Measurements from ENCODE around the gene SLC12A1.
"Not testable (repeated sequence)": the region's sequence is repeated elsewhere in the genome, so short reads cannot be mapped to it uniquely, and the experiment has no call there.

Gene SLC12A1

GRCh38 chr15:48309740-48310139 lies 103.6 kb downstream of the SLC12A1 start:
- DNase-seq (ENCODE audit: low read depth), result peak; percentile 4

DNA sequence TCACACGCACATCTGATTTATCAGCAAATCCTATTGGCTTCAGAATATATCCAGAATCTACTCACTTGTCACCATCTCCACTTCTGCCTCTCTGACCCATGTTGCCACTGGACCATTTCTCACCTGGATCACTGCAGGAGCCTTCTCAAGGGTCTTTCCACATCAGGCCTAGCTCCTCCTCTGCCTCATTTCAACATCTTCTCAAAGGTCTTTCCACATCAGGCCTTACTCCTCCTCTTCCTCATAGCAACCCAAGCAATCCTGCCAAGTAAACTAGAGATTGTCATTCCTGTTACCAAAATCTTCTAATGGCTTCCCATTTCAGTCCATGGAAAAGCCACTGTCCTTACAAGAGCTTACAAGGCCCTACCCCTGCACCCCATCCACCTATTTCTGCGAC lies 107.1 kb downstream of the SLC12A1 start:
- no peak for DNase-seq (ENCODE audit: low read depth)

- DNase-seq (ENCODE audit: low read depth), result no peak
Observed at GRCh38 chr15:48315041-48315440, 108.9 kb downstream of the SLC12A1 start.

- DNase-seq (ENCODE audit: low read depth), result no peak
Observed at GRCh38 chr15:48317221-48317620, 111.1 kb downstream of the SLC12A1 start.

DNA sequence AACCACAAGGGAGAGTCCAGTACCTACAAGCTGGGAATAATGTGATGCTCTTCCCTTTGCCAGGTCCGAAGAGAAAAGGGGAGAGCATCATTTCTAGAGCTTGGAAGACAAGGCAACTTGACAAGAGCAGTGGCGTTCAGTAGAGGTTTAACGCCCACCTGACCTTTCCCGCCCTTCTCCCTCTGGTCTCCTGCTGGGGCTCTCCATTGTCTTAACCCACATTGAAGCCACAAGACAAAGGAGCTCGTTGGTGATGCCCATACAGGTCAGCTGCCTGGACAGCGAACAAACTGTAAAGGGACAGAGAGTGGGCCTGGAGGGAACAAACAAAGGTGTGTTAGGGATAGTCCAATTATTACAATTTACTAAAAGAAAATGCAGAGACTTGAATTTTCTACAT lies 112.0 kb downstream of the SLC12A1 start:
- no peak for DNase-seq (ENCODE audit: low read depth)

GRCh38 chr15:48323294-48323693 lies 117.2 kb downstream of the SLC12A1 start:
- DNase-seq (ENCODE audit: low read depth), result no peak

DNA sequence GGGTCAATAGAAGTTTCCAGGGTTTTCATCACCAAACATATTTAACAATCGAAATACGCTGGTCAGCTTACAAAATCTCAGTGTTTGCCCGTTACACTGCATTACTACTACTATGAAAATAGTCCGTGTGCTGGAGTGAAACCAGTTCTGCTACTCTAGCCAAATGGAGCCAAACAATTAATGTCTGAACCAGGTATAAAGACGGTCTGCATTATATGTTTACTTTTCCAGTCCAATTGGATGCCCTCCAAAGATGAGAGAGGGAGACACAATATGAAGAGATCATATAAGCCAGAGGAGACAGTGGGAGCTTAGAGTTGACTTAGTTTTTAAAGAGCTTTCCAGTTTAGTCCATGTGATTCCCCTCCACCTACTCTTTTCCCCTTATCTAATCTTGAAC lies 118.8 kb downstream of the SLC12A1 start:
- DNase-seq (ENCODE audit: low read depth), result no peak

GRCh38 chr15:48325400-48325799 lies 119.3 kb downstream of the SLC12A1 start:
- DNase-seq (ENCODE audit: low read depth), result no peak

- DNase-seq (ENCODE audit: low read depth), result not testable (repeated sequence)
Observed at GRCh38 chr15:48326180-48326579, 120.1 kb downstream of the SLC12A1 start.

DNA sequence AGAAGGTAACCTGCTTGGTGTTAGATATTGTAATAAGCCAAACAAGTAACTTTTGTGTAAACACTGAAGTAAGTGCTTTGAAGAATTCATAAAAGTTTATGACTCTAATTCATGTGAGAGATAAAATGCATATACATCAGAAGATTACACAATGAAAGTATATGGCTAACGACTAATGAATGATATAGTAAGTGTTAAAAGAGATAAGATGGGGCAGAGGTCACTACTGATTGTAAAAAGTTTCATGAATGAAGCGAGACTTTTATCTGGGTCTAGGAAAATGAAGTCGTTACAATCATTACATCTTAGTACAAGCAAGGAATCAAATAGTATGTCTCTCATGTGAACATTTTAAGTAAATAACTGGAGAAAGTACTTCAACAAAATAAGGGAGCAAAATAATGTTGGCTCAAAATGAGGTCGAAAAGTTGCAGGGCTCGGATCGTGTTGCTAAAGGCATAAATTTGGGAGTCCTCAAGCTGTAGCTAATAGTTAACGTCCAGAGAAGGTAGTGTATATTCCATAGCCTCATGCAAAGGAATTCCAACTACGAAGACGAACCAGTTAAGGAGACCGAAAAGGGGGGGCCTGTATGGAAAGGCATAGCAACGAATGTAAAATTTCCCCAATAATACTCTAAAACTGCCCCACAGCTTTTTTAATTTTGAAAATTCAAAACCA lies 124.1 kb downstream of the SLC12A1 start:
- no peak for DNase-seq (ENCODE audit: low read depth)

GRCh38 chr15:48330855-48331795 lies 125.0 kb downstream of the SLC12A1 start, which contains the start of gene DUT:
TSS of gene DUT (plus strand) at chr15:48331429. CDS start at chr15:48331516, 87 bp downstream.
- DNase-seq (ENCODE audit: low read depth), result peak; percentile 74

- DNase-seq (ENCODE audit: low read depth), result no peak
Observed at GRCh38 chr15:48331796-48332641, 125.9 kb downstream of the SLC12A1 start.

DNA sequence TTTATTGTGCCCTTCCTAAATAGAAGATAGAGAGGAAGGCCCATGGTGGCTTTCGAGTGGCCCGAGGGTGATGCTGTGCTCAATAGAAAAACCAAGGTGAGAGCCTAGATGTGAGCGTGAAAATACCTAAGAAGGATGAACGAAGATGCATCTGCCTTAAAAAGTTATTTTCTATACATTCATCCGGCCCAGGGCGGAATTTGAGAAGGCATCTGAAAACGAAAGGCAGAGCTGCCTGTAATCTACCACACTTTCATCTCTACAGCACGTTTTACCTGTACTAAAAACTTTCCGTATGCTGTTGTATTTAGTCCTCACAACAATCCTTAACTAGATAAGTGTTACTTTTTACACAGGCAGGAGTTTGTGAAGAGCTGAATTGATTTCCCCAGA lies 126.5 kb downstream of the SLC12A1 start:
- no peak for DNase-seq (ENCODE audit: low read depth)

GRCh38 chr15:48333540-48333939 lies 127.4 kb downstream of the SLC12A1 start:
- no peak for DNase-seq (ENCODE audit: low read depth)

DNA sequence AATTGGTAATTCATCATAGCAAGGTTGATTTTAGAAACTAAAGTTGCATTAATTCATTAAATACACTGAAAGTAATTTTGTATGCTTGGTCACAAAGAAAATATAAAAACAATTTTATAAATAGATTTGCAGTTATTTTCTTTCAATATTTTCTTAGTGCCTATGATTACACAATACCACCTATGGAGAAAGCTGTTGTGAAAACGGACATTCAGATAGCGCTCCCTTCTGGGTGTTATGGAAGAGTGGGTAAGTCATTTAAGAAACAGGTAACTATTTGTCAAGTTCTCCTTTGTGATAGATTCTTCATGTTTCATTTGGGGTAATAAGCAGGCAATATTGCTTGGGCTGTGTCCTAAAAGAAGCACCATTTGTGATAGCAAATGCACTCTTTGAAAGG lies 128.2 kb downstream of the SLC12A1 start:
- DNase-seq (ENCODE audit: low read depth), result no peak

- DNase-seq (ENCODE audit: low read depth), result no peak
Observed at GRCh38 chr15:48336940-48337339, 130.8 kb downstream of the SLC12A1 start.

GRCh38 chr15:48337607-48338006 lies 131.5 kb downstream of the SLC12A1 start:
- DNase-seq (ENCODE audit: low read depth), result no peak

DNA sequence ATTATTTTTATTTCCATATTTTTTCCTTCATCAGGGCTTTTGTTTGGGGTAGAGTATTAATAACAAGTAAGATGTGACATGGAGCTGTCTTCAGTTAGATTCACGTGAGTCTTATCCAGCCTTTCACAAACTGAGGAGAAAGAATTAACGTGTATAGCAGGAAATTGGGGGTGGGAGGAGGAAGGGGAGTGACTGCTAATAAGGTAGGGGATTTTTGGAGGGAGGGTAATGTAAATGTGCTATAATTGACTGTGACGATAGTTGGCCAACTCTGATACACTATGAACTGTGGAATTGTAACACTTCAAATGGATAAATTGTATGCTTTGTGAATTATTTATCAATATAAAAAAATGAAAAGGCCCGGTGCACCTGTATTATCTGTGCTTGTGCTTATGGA lies 134.0 kb downstream of the SLC12A1 start:
- no peak for DNase-seq (ENCODE audit: low read depth)

- DNase-seq (ENCODE audit: low read depth), result no peak
Observed at GRCh38 chr15:48343865-48344264, 137.8 kb downstream of the SLC12A1 start.

DNA sequence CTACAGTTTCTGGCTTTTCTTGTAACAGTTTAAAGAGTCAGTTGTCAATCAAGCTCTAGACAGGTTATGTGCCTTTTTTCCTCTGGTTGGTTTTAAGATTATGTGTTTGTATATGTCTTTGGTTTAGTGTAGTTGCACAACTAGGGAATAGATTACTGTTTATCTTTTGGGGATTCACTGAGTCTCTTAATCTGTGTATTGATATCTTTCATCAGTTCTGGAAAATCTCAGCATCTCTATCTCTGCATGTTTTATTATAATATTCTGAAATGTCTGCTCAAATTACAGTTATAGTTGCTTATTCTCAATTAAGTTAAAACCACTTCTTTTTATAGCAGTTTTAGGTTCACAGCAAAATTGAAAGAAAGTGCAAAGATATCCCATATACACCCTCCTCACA lies 139.4 kb downstream of the SLC12A1 start:
- no peak for DNase-seq (ENCODE audit: low read depth)

GRCh38 chr15:48352474-48353072 lies 146.5 kb downstream of the SLC12A1 start:
- DNase-seq (ENCODE audit: low read depth), result peak; percentile 70

All from amniotic epithelial cell (primary cell).